GM12878 (cell line): ENCODE data around the gene SUSD1. TPM values are rescaled to one million over a fixed set of nuclear protein-coding genes. Genes with fewer than 3 reads are reported as not detected.

Experiments
- ASH2L ChIP-seq: fragments of 300-600, 200-600 bp; sonication (generic); IDR thresholded peaks from 2 replicates; pipeline ENCODE4 v1.6.1; 2017; ENCODE audit warnings: low read depth, mild to moderate bottlenecking, borderline replicate concordance
- BCL11A ChIP-seq: IDR thresholded peaks from 2 replicates; pipeline ENCODE4 v1.6.1; 2011; ENCODE audit warnings: low read depth, low read length
- CBFB ChIP-seq: IDR thresholded peaks from 2 replicates; pipeline ENCODE4 v1.6.1; 2016; ENCODE audit warnings: antibody characterized with exemption, low read depth
- CBX5 ChIP-seq: sonication (generic); IDR thresholded peaks from 2 replicates; pipeline ENCODE4 v1.6.1; 2016; ENCODE audit warnings: low read depth, moderate library complexity, mild to moderate bottlenecking, inconsistent platforms
- CREM ChIP-seq: IDR thresholded peaks from 2 replicates; pipeline ENCODE4 v1.6.1; 2014; ENCODE audit warnings: antibody characterized with exemption, low read depth
- EED ChIP-seq: sonication (generic); IDR thresholded peaks from 2 replicates; pipeline ENCODE4 v1.6.1; 2016; ENCODE audit warnings: antibody characterized with exemption, low read depth
- EP300 ChIP-seq, 2 experiments: fragments of 150-350 bp in 1 of 2; IDR thresholded peaks; 2 replicates each; pipeline ENCODE4 v1.6.1; 2011 to 2012; ENCODE audit warnings: low read depth in 2 of 2, low read length in 2 of 2, borderline replicate concordance in 1 of 2, improper control_type of control experiment in 1 of 2, inconsistent platforms in 1 of 2; ENCODE audit not compliant: control insufficient read depth in 1 of 2
- ETV6 ChIP-seq, 2 experiments: fragments of 450-650 bp in 1 of 2; IDR thresholded peaks in 1 of 2; conservative IDR thresholded peaks in 1 of 2; 2 replicates each; pipeline ENCODE4 v1.6.1; 2014; ENCODE audit warnings: antibody characterized with exemption in 1 of 2, borderline replicate concordance in 1 of 2, low read depth in 1 of 2, mild to moderate bottlenecking in 1 of 2, moderate library complexity in 1 of 2
- FOS ChIP-seq: IDR thresholded peaks from 3 replicates; pipeline ENCODE4 v1.6.1; 2011; ENCODE audit warnings: borderline replicate concordance; ENCODE audit not compliant: insufficient read length; ENCODE audit errors: extremely low read depth
- HDAC2 ChIP-seq: fragments of 200-600 bp; sonication (generic); IDR thresholded peaks from 2 replicates; pipeline ENCODE4 v1.6.1; 2017
- KAT2A ChIP-seq: conservative IDR thresholded peaks from 2 replicates; pipeline ENCODE4 v1.6.1; 2011; ENCODE audit warnings: low read depth, low read length; ENCODE audit not compliant: control insufficient read depth
- KDM1A ChIP-seq: fragments of 200-600 bp; sonication (generic); IDR thresholded peaks from 2 replicates; pipeline ENCODE4 v1.6.1; 2016; ENCODE audit warnings: borderline replicate concordance
- KLF5 ChIP-seq: fragments of 450-650 bp; IDR thresholded peaks from 2 replicates; pipeline ENCODE4 v1.6.1; 2014; ENCODE audit warnings: mild to moderate bottlenecking; ENCODE audit not compliant: partially characterized antibody
- MEF2A ChIP-seq: IDR thresholded peaks from 2 replicates; pipeline ENCODE4 v1.6.1; 2011; ENCODE audit warnings: low read depth, mild to moderate bottlenecking, low read length, moderate library complexity; ENCODE audit not compliant: insufficient read depth
- MEF2B ChIP-seq: fragments of 450-650 bp; IDR thresholded peaks from 2 replicates; pipeline ENCODE4 v1.6.1; 2018; ENCODE audit warnings: mild to moderate bottlenecking, moderate library complexity; ENCODE audit not compliant: partially characterized antibody, poor library complexity, severe bottlenecking
- MXI1 ChIP-seq: fragments of 150-350 bp; IDR thresholded peaks from 2 replicates; pipeline ENCODE4 v1.6.1; 2011; ENCODE audit warnings: low read depth, mild to moderate bottlenecking, inconsistent platforms, low read length, improper control_type of control experiment
- NRF1 ChIP-seq: conservative IDR thresholded peaks from 2 replicates; pipeline ENCODE4 v1.6.1; 2011; ENCODE audit warnings: mild to moderate bottlenecking, low read depth, low read length, improper control_type of control experiment
- POLR2AphosphoS5 ChIP-seq: IDR thresholded peaks from 2 replicates; pipeline ENCODE4 v1.6.1; 2011; ENCODE audit warnings: mild to moderate bottlenecking, low read length, inconsistent platforms
- POU2F2 ChIP-seq: IDR thresholded peaks from 3 replicates; pipeline ENCODE4 v1.6.1; 2011; ENCODE audit warnings: low read depth, mild to moderate bottlenecking, low read length, borderline replicate concordance
- RBBP5 ChIP-seq: fragments of 200-600 bp; sonication (generic); conservative IDR thresholded peaks from 2 replicates; pipeline ENCODE4 v1.6.1; 2016
- RELA ChIP-seq: fragments of 450-650 bp; IDR thresholded peaks from 2 replicates; pipeline ENCODE4 v1.8.0; 2014; ENCODE audit warnings: borderline replicate concordance; ENCODE audit not compliant: partially characterized antibody
- SRF ChIP-seq, 2 experiments: IDR thresholded peaks; 2 replicates each; pipeline ENCODE4 v1.6.1; 2011; ENCODE audit warnings: low read depth in 2 of 2, low read length in 2 of 2, mild to moderate bottlenecking in 1 of 2, moderate library complexity in 1 of 2
- TAF1 ChIP-seq: IDR thresholded peaks from 2 replicates; pipeline ENCODE4 v1.6.1; 2011; ENCODE audit warnings: mild to moderate bottlenecking, low read depth, low read length, borderline replicate concordance
- TARDBP ChIP-seq: IDR thresholded peaks from 2 replicates; pipeline ENCODE4 v1.6.1; 2016; ENCODE audit warnings: borderline replicate concordance
- YBX1 ChIP-seq: fragments of 450-650 bp; IDR thresholded peaks from 2 replicates; pipeline ENCODE4 v1.6.1; 2016; ENCODE audit warnings: antibody characterized with exemption
- YY1 ChIP-seq: IDR thresholded peaks from 2 replicates; pipeline ENCODE4 v1.6.1; 2011; ENCODE audit warnings: low read depth, mild to moderate bottlenecking, low read length
- polyA plus RNA-seq, 11 experiments: library from polyadenylated mRNA; depleted of rRNA in 4 of 11; unstranded in 6 of 11; stranded (reverse) in 5 of 11; fragments of >200 nt; fragmentation: Nextera tagmentation in 4 of 11; fragmentation: Illumina TruSeq in 1 of 11; extraction: Ambion mirVana in 4 of 11; extraction: Trizol in 1 of 11; gene quantifications; 1 replicate in 1 of 11; 2 replicates in 10 of 11; pipeline versions ENCODE4 v1.2.1 to v1.2.3, GENCODE V29; 2011 to 2016; ENCODE audit warnings: inconsistent platforms in 2 of 11, missing spikeins in 2 of 11, low read depth in 1 of 11
- total RNA-seq, 4 experiments: library from RNA; depleted of rRNA in 3 of 4; stranded (reverse); fragments of >200 nt in 3 of 4; fragmentation: Illumina TruSeq in 1 of 4; extraction: Trizol in 1 of 4; gene quantifications; 2 replicates each; pipeline versions ENCODE4 v1.2.1 to v1.2.3, GENCODE V29; 2013 to 2021
- TF ChIP-seq, protein P1 (sequence below): IDR thresholded peaks from 2 replicates; pipeline ENCODE4 v1.6.1; 2011; ENCODE audit warnings: borderline replicate concordance, low read depth, mild to moderate bottlenecking, moderate library complexity, low read length; ENCODE audit not compliant: insufficient read depth, poor library complexity, severe bottlenecking
- TF ChIP-seq, protein P2 (sequence below): IDR thresholded peaks from 2 replicates; pipeline ENCODE4 v1.6.1; 2012; ENCODE audit warnings: low read depth, low read length, improper control_type of control experiment

The SUSD1 gene
- total and polyA plus RNA-seq, 10 of the 15 experiments (the other 5 are each of a cell fraction or from before 2014, with no cell fraction given): 6.7 to 20.8 (median 13.2) TPM

DNA sequence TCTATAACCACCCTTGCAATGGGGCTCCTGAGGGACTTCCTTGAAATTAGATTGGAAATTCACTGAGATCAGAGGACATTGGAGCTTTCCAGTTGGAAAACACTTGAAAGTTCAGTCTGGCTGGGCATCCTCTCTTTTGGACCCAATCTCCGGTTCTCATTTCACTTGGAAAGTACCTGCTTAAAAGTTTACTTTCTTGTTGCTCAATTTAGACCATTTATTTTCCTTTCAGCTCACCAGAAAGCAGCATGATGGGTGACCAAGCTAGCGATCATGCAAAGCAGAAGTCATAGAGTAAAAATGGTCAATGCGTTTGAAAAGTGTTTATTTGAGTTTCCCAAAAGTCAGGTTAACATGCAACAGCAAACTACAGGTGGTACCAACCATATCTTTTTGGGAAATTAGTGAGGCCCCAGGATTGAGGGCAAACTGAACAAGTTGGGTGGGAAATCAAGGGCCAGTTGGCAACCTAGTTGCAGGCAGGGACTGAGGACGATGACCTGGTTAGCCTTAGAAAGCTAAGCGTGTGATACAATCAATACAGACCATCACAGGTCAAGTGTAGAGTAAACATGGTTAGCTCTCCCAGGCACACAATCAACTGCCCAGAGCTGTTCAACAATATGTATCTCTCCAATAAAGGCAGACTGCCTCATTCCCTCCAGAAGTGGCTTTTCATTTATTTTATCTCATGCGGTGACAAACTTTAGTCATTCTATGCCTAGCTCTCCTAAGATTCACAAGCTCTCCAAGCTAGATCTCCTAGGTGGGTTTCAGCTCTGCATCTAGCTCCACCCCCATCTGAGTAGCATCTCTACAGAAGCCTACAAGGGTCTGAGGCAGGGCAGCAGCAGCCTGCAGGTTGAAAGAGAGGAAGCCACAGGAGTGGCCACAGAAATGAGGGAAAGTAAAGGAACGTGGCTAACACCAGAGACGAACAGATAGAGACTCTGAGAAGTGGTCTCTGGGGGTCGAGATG, 141.6 kb downstream of the SUSD1 start (continued):
- TF ChIP-seq, protein P1, sequence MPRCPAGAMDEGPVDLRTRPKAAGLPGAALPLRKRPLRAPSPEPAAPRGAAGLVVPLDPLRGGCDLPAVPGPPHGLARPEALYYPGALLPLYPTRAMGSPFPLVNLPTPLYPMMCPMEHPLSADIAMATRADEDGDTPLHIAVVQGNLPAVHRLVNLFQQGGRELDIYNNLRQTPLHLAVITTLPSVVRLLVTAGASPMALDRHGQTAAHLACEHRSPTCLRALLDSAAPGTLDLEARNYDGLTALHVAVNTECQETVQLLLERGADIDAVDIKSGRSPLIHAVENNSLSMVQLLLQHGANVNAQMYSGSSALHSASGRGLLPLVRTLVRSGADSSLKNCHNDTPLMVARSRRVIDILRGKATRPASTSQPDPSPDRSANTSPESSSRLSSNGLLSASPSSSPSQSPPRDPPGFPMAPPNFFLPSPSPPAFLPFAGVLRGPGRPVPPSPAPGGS: no peak
- TF ChIP-seq ASH2L (peak; percentile 61; the same call in 1 of the 2 replicates), YY1 (0 out of 2 replicates have a peak, but pooled peaks have one; percentile 34), SRF (IDR thresholded peaks at IDR 0.05; ENCODE audit: low read depth in 2 of 2, low read length in 2 of 2) (no peak), POLR2AphosphoS5 (peak; percentile 76), KLF5 (no peak), TAF1 (peak; percentile 55), RBBP5 (no peak), ETV6 (conservative IDR thresholded peaks at IDR 0.05 in 1 of 2, IDR thresholded peaks at IDR 0.05 in 1 of 2; ENCODE audit: borderline replicate concordance in 1 of 2, low read depth in 1 of 2) (peak in 1 of 2 experiments; percentile 32; a peak in 1 of 4 replicates), EP300 (IDR thresholded peaks at IDR 0.05; ENCODE audit: borderline replicate concordance in 1 of 2, control insufficient read depth in 1 of 2, low read depth in 2 of 2, low read length in 2 of 2) (peak in 1 of 2 experiments; percentile 75; a peak in 1 of 4 replicates), POU2F2 (peak; percentile 54; the same call in 1 of the 3 replicates), CREM (peak; percentile 32; the same call in 1 of the 2 replicates), YBX1 (no peak), MEF2B (no peak), EED (peak; percentile 33), MEF2A (peak; percentile 69; the same call in 1 of the 2 replicates), CBFB (no peak), KDM1A (no peak), RELA (peak; percentile 24), KAT2A (no peak), HDAC2 (no peak), NRF1 (no peak), BCL11A (peak; percentile 46; the same call in 1 of the 2 replicates), FOS (no peak), CBX5 (no peak), TARDBP (no peak), MXI1 (no peak; the same call in 1 of the 2 replicates)
- TF ChIP-seq, protein P2, sequence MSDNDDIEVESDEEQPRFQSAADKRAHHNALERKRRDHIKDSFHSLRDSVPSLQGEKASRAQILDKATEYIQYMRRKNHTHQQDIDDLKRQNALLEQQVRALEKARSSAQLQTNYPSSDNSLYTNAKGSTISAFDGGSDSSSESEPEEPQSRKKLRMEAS: no peak
